Fibroblast of the conjunctiva (primary cell): Measurements from ENCODE around the gene MRPL22.
"Not testable (repeated sequence)": the region's sequence is repeated elsewhere in the genome, so short reads cannot be mapped to it uniquely, and the experiment has no call there.

Source experiments
- DNase-seq: peaks from one replicate; pipeline ENCODE4 v3.0.0-alpha.2; 2010; ENCODE audit warnings: low read depth

The MRPL22 gene

GRCh38 chr5:154943527-154943926 is 2.7 kb downstream of the MRPL22 start:
- DNase-seq = no peak

- DNase-seq = no peak
Measured at GRCh38 chr5:154944716-154945115, 3.8 kb downstream of the MRPL22 start.

GRCh38 chr5:154945695-154946301 is 4.9 kb downstream of the MRPL22 start:
- peak; percentile 9 for DNase-seq

- no peak for DNase-seq
Measured at GRCh38 chr5:154947778-154948177, 6.9 kb downstream of the MRPL22 start.

- no peak for DNase-seq
Measured at GRCh38 chr5:154948313-154948712, 7.4 kb downstream of the MRPL22 start.

- DNase-seq = no peak
Measured at GRCh38 chr5:154949781-154950180, 8.9 kb downstream of the MRPL22 start.

GRCh38 chr5:154956712-154957111 is 15.8 kb downstream of the MRPL22 start:
- no peak for DNase-seq

- DNase-seq = no peak
Measured at GRCh38 chr5:154962494-154962893, 21.6 kb downstream of the MRPL22 start.

- no peak for DNase-seq
Measured at GRCh38 chr5:154966081-154966841, 25.4 kb downstream of the MRPL22 start.

GRCh38 chr5:154966874-154967273 is 26.0 kb downstream of the MRPL22 start:
- DNase-seq = no peak

- no peak for DNase-seq
Measured at GRCh38 chr5:154967421-154968024, 26.6 kb downstream of the MRPL22 start.

- no peak for DNase-seq
Measured at GRCh38 chr5:154968953-154969352, 28.1 kb downstream of the MRPL22 start.

GRCh38 chr5:154970759-154971158 is 29.9 kb downstream of the MRPL22 start:
- no peak for DNase-seq

GRCh38 chr5:154971501-154971900 is 30.6 kb downstream of the MRPL22 start:
- DNase-seq = no peak

- DNase-seq = peak; percentile 22
Measured at GRCh38 chr5:154972476-154973080, 31.7 kb downstream of the MRPL22 start.

- DNase-seq = not testable (repeated sequence)
Measured at GRCh38 chr5:154976082-154976481, 35.2 kb downstream of the MRPL22 start.

GRCh38 chr5:154977409-154977808 is 36.5 kb downstream of the MRPL22 start:
- no peak for DNase-seq

- DNase-seq = not testable (repeated sequence)
Measured at GRCh38 chr5:154978294-154978693, 37.4 kb downstream of the MRPL22 start.

GRCh38 chr5:154984946-154985516 is 44.2 kb downstream of the MRPL22 start:
- DNase-seq = no peak

- no peak for DNase-seq
Measured at GRCh38 chr5:154986151-154986550, 45.3 kb downstream of the MRPL22 start.

- no peak for DNase-seq
Measured at GRCh38 chr5:154989626-154990025, 48.8 kb downstream of the MRPL22 start.

- no peak for DNase-seq
Measured at GRCh38 chr5:154993461-154993860, 52.6 kb downstream of the MRPL22 start.

GRCh38 chr5:154995679-154996078 is 54.8 kb downstream of the MRPL22 start:
- no peak for DNase-seq
